Fibroblast of the aortic adventitia (primary cell): Measurements from ENCODE around the gene SMPDL3B. TPM values are rescaled to one million over a fixed set of nuclear protein-coding genes. Genes with fewer than 3 reads are reported as not detected.

ENCODE experiments used
- DNase-seq: peaks from one replicate; pipeline ENCODE4 v3.0.0-alpha.2; 2010; ENCODE audit warnings: low read depth
- H3K4me3 ChIP-seq: 2 replicates; pipeline ENCODE4 v1.5.1; 2011; ENCODE audit warnings: low read depth, mild to moderate bottlenecking, control low read depth, low read length, moderate library complexity
- CTCF ChIP-seq: IDR thresholded peaks from 2 replicates; pipeline ENCODE4 v1.5.1; 2011; ENCODE audit warnings: mild to moderate bottlenecking, low read length, control low read depth, inconsistent platforms; ENCODE audit not compliant: insufficient read depth
- total RNA-seq: library from RNA; depleted of rRNA; stranded (reverse); fragments of >200 nt; gene quantifications from 2 replicates; pipeline ENCODE4 v1.2.3, GENCODE V29; 2012; ENCODE audit warnings: low replicate concordance

The SMPDL3B gene
- total RNA-seq, 1 donor: 0.09 TPM

- no peak overlapping the region for H3K4me3 ChIP-seq
- peak; percentile 18 for TF ChIP-seq CTCF
- peak; percentile 24 for DNase-seq
These were observed 5.5 kb downstream of the SMPDL3B start for GRCh38 chr1:27940297-27940696.

GRCh38 chr1:27940870-27941560, 6.2 kb downstream of the SMPDL3B start:
- no peak for TF ChIP-seq CTCF
- H3K4me3 ChIP-seq: no peak overlapping the region
- DNase-seq: no peak

GRCh38 chr1:27941671-27942540, 7.1 kb downstream of the SMPDL3B start:
- TF ChIP-seq CTCF: no peak
- no peak for DNase-seq
- H3K4me3 ChIP-seq: no peak overlapping the region

GRCh38 chr1:27945020-27945419, 10.2 kb downstream of the SMPDL3B start:
- H3K4me3 ChIP-seq: no peak overlapping the region
- DNase-seq: no peak
- no peak for TF ChIP-seq CTCF

GRCh38 chr1:27949027-27949426, 14.2 kb downstream of the SMPDL3B start:
- no peak for TF ChIP-seq CTCF
- no peak overlapping the region for H3K4me3 ChIP-seq
- DNase-seq: no peak

GRCh38 chr1:27951396-27951795, 16.6 kb downstream of the SMPDL3B start:
- DNase-seq: no peak
- no peak for TF ChIP-seq CTCF
- H3K4me3 ChIP-seq: no peak overlapping the region
